Loucy (cell line): Measurements from ENCODE around the gene CENPI.
"Not testable (repeated sequence)": the region's sequence is repeated elsewhere in the genome, so short reads cannot be mapped to it uniquely, and the experiment has no call there.

Experiments used
- H2AFZ ChIP-seq: fragments of 200-600 bp; sonication (generic); 2 replicates; pipeline ENCODE4 v1.6.0; 2016; ENCODE audit warnings: antibody characterized with exemption, mild to moderate bottlenecking, low read length, moderate library complexity
- H3F3A ChIP-seq: fragments of 200-600 bp; 2 replicates; pipeline ENCODE4 v1.6.0; 2016; ENCODE audit warnings: antibody characterized with exemption, low read depth, mild to moderate bottlenecking
- H3K27me3 ChIP-seq: fragments of 200-600 bp; sonication (generic); 2 replicates; pipeline ENCODE4 v1.6.1; 2014; ENCODE audit warnings: low read length, mild to moderate bottlenecking; ENCODE audit not compliant: insufficient read depth, poor library complexity, severe bottlenecking
- H3K36me3 ChIP-seq: fragments of 200-600 bp; sonication (generic); 2 replicates; pipeline ENCODE4 v1.6.1; 2016; ENCODE audit warnings: low read length; ENCODE audit not compliant: insufficient read depth
- H3K4me1 ChIP-seq: fragments of 200-600 bp; sonication (generic); 2 replicates; pipeline ENCODE4 v1.5.1; 2014; ENCODE audit warnings: low read length, mild to moderate bottlenecking; ENCODE audit not compliant: insufficient read depth, poor library complexity, severe bottlenecking
- H3K4me2 ChIP-seq: fragments of 200-600 bp; sonication (generic); 2 replicates; pipeline ENCODE4 v1.6.0; 2014; ENCODE audit warnings: antibody characterized with exemption, low read length, low read depth, mild to moderate bottlenecking; ENCODE audit not compliant: poor library complexity, severe bottlenecking
- H3K4me3 ChIP-seq: fragments of 200-600 bp; sonication (generic); 2 replicates; pipeline ENCODE4 v1.5.1; 2014; ENCODE audit warnings: low read length, mild to moderate bottlenecking, mixed read lengths; ENCODE audit not compliant: poor library complexity, severe bottlenecking
- H3K79me2 ChIP-seq: fragments of 200-600 bp; sonication (generic); 2 replicates; pipeline ENCODE4 v1.6.1; 2014; ENCODE audit warnings: low read length; ENCODE audit not compliant: insufficient read depth
- H3K9ac ChIP-seq: fragments of 200-600 bp; sonication (generic); 2 replicates; pipeline ENCODE4 v1.6.0; 2014; ENCODE audit warnings: mild to moderate bottlenecking, low read depth, low read length, moderate library complexity; ENCODE audit not compliant: poor library complexity, severe bottlenecking
- H3K9me2 ChIP-seq: fragments of 200-600 bp; sonication (generic); replicated peaks from 2 replicates; pipeline ENCODE4 v1.6.1; 2016; ENCODE audit warnings: low read depth, low read length, mixed read lengths
- H3K9me3 ChIP-seq: fragments of 200-600 bp; sonication (generic); 2 replicates; pipeline ENCODE4 v1.6.1; 2014; ENCODE audit warnings: mild to moderate bottlenecking, antibody characterized with exemption, low read length, low read depth; ENCODE audit not compliant: insufficient read depth
- H4K20me1 ChIP-seq: fragments of 200-600 bp; sonication (generic); 2 replicates; pipeline ENCODE4 v1.6.0; 2014; ENCODE audit warnings: antibody characterized with exemption, low read length, mild to moderate bottlenecking; ENCODE audit not compliant: insufficient read depth, poor library complexity, severe bottlenecking
- CTCF ChIP-seq: fragments of 200-600 bp; sonication (generic); conservative IDR thresholded peaks from 2 replicates; pipeline ENCODE4 v1.5.1; 2014; ENCODE audit warnings: mild to moderate bottlenecking, antibody characterized with exemption, low read length
- EZH2phosphoT487 ChIP-seq: fragments of 200-600 bp; IDR thresholded peaks from 2 replicates; pipeline ENCODE4 v1.6.1; 2018; ENCODE audit warnings: antibody characterized with exemption, mild to moderate bottlenecking, moderate library complexity, borderline replicate concordance

CENPI gene

GRCh38 chrX:101097546-101098453 is at the start of gene CENPI:
Gene CENPI, plus strand, starts transcription at chrX:101098204. Its CDS starts 2,867 bp downstream, at chrX:101101071.
- peak within 1 kb of the TSS; percentile 94 for H3K9ac ChIP-seq
- TF ChIP-seq EZH2phosphoT487 (no peak), CTCF (no peak)
- H3K27me3 ChIP-seq = no peaks in the 10 kb centered on the region
- peaks cover 13% of the 10 kb centered on the region for H3K4me1 ChIP-seq
- H3K4me2 ChIP-seq = peak within 1 kb of the TSS; percentile 92
- peaks cover 38% of the 10 kb centered on the region for H3K79me2 ChIP-seq
- H4K20me1 ChIP-seq = peaks cover 2% of the 10 kb centered on the region
- peak within 1 kb of the TSS; percentile 96 for H3K4me3 ChIP-seq
- H2AFZ ChIP-seq = peak within 1 kb of the TSS; percentile 91
- H3K9me2 ChIP-seq = no peaks in the 10 kb centered on the region
- no peaks in the 10 kb centered on the region for H3F3A ChIP-seq
- H3K36me3 ChIP-seq = no peaks in the 10 kb centered on the region
- H3K9me3 ChIP-seq = no peaks in the 10 kb centered on the region

- Histone ChIP-seq H3K4me3 (peak overlapping the region; percentile 99), H2AFZ (peak overlapping the region; percentile 98)
These were observed 46.9 kb upstream of the CENPI start for GRCh38 chrX:101051153-101051548.

GRCh38 chrX:101051549-101052302 is 46.3 kb upstream of the CENPI start, which contains the start of gene TRMT2B:
Gene TRMT2B, minus strand, starts transcription at chrX:101052111. Its CDS starts 9,822 bp downstream, at chrX:101042289.
- H3K4me3 ChIP-seq = peak within 1 kb of the TSS; percentile 99
- no peaks in the 10 kb centered on the region for H3K36me3 ChIP-seq
- no peaks in the 10 kb centered on the region for H3K9me2 ChIP-seq
- no peaks in the 10 kb centered on the region for H3K27me3 ChIP-seq
- peaks cover 14% of the 10 kb centered on the region; the same call in 1 of the 2 replicates for H3K79me2 ChIP-seq
- peaks cover 4% of the 10 kb centered on the region for H3K4me1 ChIP-seq
- no peaks in the 10 kb centered on the region for H4K20me1 ChIP-seq
- peak within 1 kb of the TSS; percentile 98 for H2AFZ ChIP-seq
- H3K9ac ChIP-seq = peak within 1 kb of the TSS; percentile 95
- TF ChIP-seq EZH2phosphoT487 (no peak), CTCF (no peak)
- peak within 1 kb of the TSS; percentile 84 for H3K4me2 ChIP-seq
- no peaks in the 10 kb centered on the region; the same call in 1 of the 2 replicates for H3F3A ChIP-seq
- no peaks in the 10 kb centered on the region for H3K9me3 ChIP-seq

More at GRCh38 chrX:101051153-101051548, 46.9 kb upstream of the CENPI start:
- Histone ChIP-seq H3F3A (no peaks in the 10 kb centered on the region; the same call in 1 of the 2 replicates), H3K79me2 (peaks cover 14% of the 10 kb centered on the region; the same call in 1 of the 2 replicates), H3K4me1 (peaks cover 4% of the 10 kb centered on the region), H4K20me1 (no peaks in the 10 kb centered on the region), H3K9me2 (no peaks in the 10 kb centered on the region), H3K4me2 (peak overlapping the region; percentile 84), H3K27me3 (no peaks in the 10 kb centered on the region), H3K36me3 (no peaks in the 10 kb centered on the region), H3K9me3 (no peaks in the 10 kb centered on the region), H3K9ac (peak overlapping the region; percentile 95)
- no peak for TF ChIP-seq EZH2phosphoT487

- not testable (repeated sequence) for H3K4me2 ChIP-seq, H4K20me1 ChIP-seq, H3K9me3 ChIP-seq, H3K27me3 ChIP-seq, H3F3A ChIP-seq, H3K9ac ChIP-seq, H3K36me3 ChIP-seq, H3K4me3 ChIP-seq, H3K79me2 ChIP-seq, H3K9me2 ChIP-seq, H3K4me1 ChIP-seq
- 0 out of 2 replicates have a peak overlapping the region, but pooled peaks have one; percentile 19 for H2AFZ ChIP-seq
These were observed 41.5 kb upstream of the CENPI start for GRCh38 chrX:101056551-101056950.
